ENCODE results near the gene LRBA.

The LRBA gene

DNA sequence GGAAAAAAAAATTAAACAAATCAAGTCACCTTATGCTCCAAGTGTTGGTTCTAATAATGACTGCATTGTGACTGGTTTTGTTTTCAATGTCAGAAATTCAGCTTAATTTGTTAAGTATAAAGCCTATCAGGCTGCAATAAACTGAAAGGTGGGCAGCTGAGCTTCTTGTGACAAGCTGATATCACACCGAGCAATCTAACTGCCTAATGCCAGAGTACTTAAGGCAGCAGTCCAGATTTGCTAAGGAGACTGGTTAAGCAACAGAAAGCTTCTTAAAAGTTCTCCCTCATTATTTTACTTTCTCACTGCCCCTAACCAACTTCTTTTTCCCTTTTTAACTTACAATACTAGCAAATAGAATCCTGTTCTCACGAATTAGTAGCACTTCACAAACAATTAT, 232.2 kb downstream of the LRBA start:
- H3K9ac ChIP-seq (ENCODE audit: low read depth, low read length, poor library complexity): no peak overlapping the region
- no peak overlapping the region for H4K8ac ChIP-seq (ENCODE audit: low read depth, low read length)
- no peak overlapping the region for H3K4me2 ChIP-seq (ENCODE audit: insufficient read depth, low read length, poor library complexity, severe bottlenecking)
- H3K4me1 ChIP-seq (ENCODE audit: control insufficient read depth in 2 of 2, insufficient read depth in 1 of 2, low read depth in 1 of 2, low read length in 2 of 2): no peaks in the 10 kb centered on the region
- no peak overlapping the region for H3K27ac ChIP-seq (replicated peaks; ENCODE audit: low read length)
- H3K27me3 ChIP-seq (ENCODE audit: control insufficient read depth in 3 of 3, insufficient read depth in 3 of 3, low read depth in 1 of 3, low read length in 3 of 3): no peaks in the 10 kb centered on the region
- no peaks in the 10 kb centered on the region for H3K79me1 ChIP-seq (ENCODE audit: low read depth, low read length)
- H2AK5ac ChIP-seq (ENCODE audit: low read depth, low read length): no peak overlapping the region
- H2BK5ac ChIP-seq (ENCODE audit: low read length): no peak overlapping the region
- no peak overlapping the region for H4K91ac ChIP-seq (ENCODE audit: low read depth, low read length, poor library complexity)
- H2BK15ac ChIP-seq (ENCODE audit: low read length): no peak overlapping the region
- no peaks in the 10 kb centered on the region for H3K9me3 ChIP-seq (replicated peaks in 1 of 2; ENCODE audit: control insufficient read depth in 2 of 2, insufficient read depth in 1 of 2, low read depth in 1 of 2, low read length in 2 of 2)
- no peak overlapping the region for H3K23ac ChIP-seq (ENCODE audit: low read depth, low read length, poor library complexity)
- H2BK12ac ChIP-seq (ENCODE audit: low read length): no peak overlapping the region
- H3K14ac ChIP-seq (ENCODE audit: low read length): no peak overlapping the region
- WGBS, 2 donors (ENCODE audit: extremely low coverage in 2 of 2, insufficient read length in 2 of 2, insufficient replicate concordance in 1 of 2): 100% methylated on average over 1 of the region's 2 CpGs
- no peak overlapping the region for H3K4me3 ChIP-seq (ENCODE audit: low read length in 2 of 2)
- DNase-seq (ENCODE audit: low spot score): no peak
- no peak overlapping the region for H3K4ac ChIP-seq (ENCODE audit: low read length)
- H2AFZ ChIP-seq (ENCODE audit: low read length): no peak overlapping the region
- H3K36me3 ChIP-seq (replicated peaks in 1 of 2; ENCODE audit: control insufficient read depth in 2 of 2, insufficient read depth in 2 of 2, low read length in 2 of 2): no peaks in the 10 kb centered on the region
- H2BK120ac ChIP-seq (ENCODE audit: low read depth, low read length): no peak overlapping the region
- no peak overlapping the region for H3K18ac ChIP-seq (ENCODE audit: low read length)

DNA sequence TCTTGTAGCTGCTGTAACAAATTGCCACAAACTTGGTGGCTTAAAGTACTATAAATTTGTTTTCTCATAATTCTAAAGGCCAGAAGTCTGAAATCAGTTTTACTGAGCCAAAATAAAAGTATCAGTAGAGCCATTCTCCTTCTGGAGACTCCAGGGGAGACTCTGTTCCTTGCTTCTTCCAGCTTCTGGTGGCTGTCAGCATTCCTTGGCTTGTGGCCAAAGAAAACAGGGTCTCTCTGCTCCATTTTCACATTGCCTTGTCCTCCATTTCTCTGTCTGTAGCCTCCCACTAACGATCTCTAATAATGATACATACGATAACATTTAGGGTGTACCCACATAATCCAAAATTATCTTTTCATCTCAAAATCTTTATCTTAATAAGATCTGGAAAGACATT, 232.8 kb downstream of the LRBA start:
- Histone ChIP-seq H3K27ac (replicated peaks; ENCODE audit: low read length) (no peak overlapping the region), H4K8ac (ENCODE audit: low read depth, low read length) (no peak overlapping the region), H3K9me3 (replicated peaks in 1 of 2; ENCODE audit: control insufficient read depth in 2 of 2, insufficient read depth in 1 of 2, low read depth in 1 of 2, low read length in 2 of 2) (no peaks in the 10 kb centered on the region), H3K79me1 (ENCODE audit: low read depth, low read length) (no peaks in the 10 kb centered on the region), H3K14ac (ENCODE audit: low read length) (no peak overlapping the region), H3K27me3 (ENCODE audit: control insufficient read depth in 3 of 3, insufficient read depth in 3 of 3, low read depth in 1 of 3, low read length in 3 of 3) (no peaks in the 10 kb centered on the region), H2BK120ac (ENCODE audit: low read depth, low read length) (no peak overlapping the region), H3K18ac (ENCODE audit: low read length) (no peak overlapping the region), H3K23ac (ENCODE audit: low read depth, low read length, poor library complexity) (no peak overlapping the region), H2BK15ac (ENCODE audit: low read length) (no peak overlapping the region), H2AFZ (ENCODE audit: low read length) (no peak overlapping the region), H3K36me3 (replicated peaks in 1 of 2; ENCODE audit: control insufficient read depth in 2 of 2, insufficient read depth in 2 of 2, low read length in 2 of 2) (no peaks in the 10 kb centered on the region), H2BK5ac (ENCODE audit: low read length) (no peak overlapping the region), H2BK12ac (ENCODE audit: low read length) (no peak overlapping the region), H3K4me3 (ENCODE audit: low read length in 2 of 2) (no peak overlapping the region), H4K91ac (ENCODE audit: low read depth, low read length, poor library complexity) (no peak overlapping the region), H3K4me2 (ENCODE audit: insufficient read depth, low read length, poor library complexity, severe bottlenecking) (no peak overlapping the region), H3K4me1 (ENCODE audit: control insufficient read depth in 2 of 2, insufficient read depth in 1 of 2, low read depth in 1 of 2, low read length in 2 of 2) (no peaks in the 10 kb centered on the region), H3K9ac (ENCODE audit: low read depth, low read length, poor library complexity) (no peak overlapping the region), H2AK5ac (ENCODE audit: low read depth, low read length) (no peak overlapping the region), H3K4ac (ENCODE audit: low read length) (no peak overlapping the region)
- no peak for DNase-seq (ENCODE audit: low spot score)
- WGBS, 2 donors (ENCODE audit: extremely low coverage in 2 of 2, insufficient read length in 2 of 2, insufficient replicate concordance in 1 of 2): no CpG with 5 or more reads among the region's 2 CpGs

DNA sequence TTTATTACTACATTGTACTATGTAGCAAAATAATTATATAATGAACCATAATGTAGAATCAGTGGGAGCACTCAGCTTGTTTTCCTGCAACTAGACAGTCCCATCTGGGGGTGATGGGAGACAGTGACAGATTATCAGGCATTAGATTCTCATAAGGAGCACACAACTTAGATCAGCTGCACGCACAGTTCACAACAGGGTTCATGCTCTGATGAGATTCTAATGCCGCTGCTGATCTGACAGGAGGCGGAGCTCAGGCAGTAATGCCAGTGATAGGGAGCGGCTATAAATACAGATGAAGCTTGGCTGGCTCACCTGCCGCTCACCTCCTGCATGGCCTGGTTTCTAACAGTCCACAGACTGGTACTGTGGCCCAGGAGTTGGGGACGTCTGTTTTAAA, 233.9 kb downstream of the LRBA start:
- no peak overlapping the region for H3K18ac ChIP-seq (ENCODE audit: low read length)
- H3K79me1 ChIP-seq (ENCODE audit: low read depth, low read length): no peaks in the 10 kb centered on the region
- H2BK120ac ChIP-seq (ENCODE audit: low read depth, low read length): no peak overlapping the region
- WGBS, 2 donors (ENCODE audit: extremely low coverage in 2 of 2, insufficient read length in 2 of 2, insufficient replicate concordance in 1 of 2): no CpG with 5 or more reads among the region's 6 CpGs
- no peak overlapping the region for H2AK5ac ChIP-seq (ENCODE audit: low read depth, low read length)
- H3K4me2 ChIP-seq (ENCODE audit: insufficient read depth, low read length, poor library complexity, severe bottlenecking): no peak overlapping the region
- no peak overlapping the region for H2BK15ac ChIP-seq (ENCODE audit: low read length)
- DNase-seq (ENCODE audit: low spot score): no peak
- no peak overlapping the region for H3K4me3 ChIP-seq (ENCODE audit: low read length in 2 of 2)
- no peaks in the 10 kb centered on the region for H3K36me3 ChIP-seq (replicated peaks in 1 of 2; ENCODE audit: control insufficient read depth in 2 of 2, insufficient read depth in 2 of 2, low read length in 2 of 2)
- no peak overlapping the region for H3K14ac ChIP-seq (ENCODE audit: low read length)
- no peak overlapping the region for H3K9ac ChIP-seq (ENCODE audit: low read depth, low read length, poor library complexity)
- H3K23ac ChIP-seq (ENCODE audit: low read depth, low read length, poor library complexity): no peak overlapping the region
- no peak overlapping the region for H2BK12ac ChIP-seq (ENCODE audit: low read length)
- H2BK5ac ChIP-seq (ENCODE audit: low read length): no peak overlapping the region
- no peaks in the 10 kb centered on the region for H3K27me3 ChIP-seq (ENCODE audit: control insufficient read depth in 3 of 3, insufficient read depth in 3 of 3, low read depth in 1 of 3, low read length in 3 of 3)
- H4K91ac ChIP-seq (ENCODE audit: low read depth, low read length, poor library complexity): no peak overlapping the region
- no peak overlapping the region for H4K8ac ChIP-seq (ENCODE audit: low read depth, low read length)
- H3K9me3 ChIP-seq (replicated peaks in 1 of 2; ENCODE audit: control insufficient read depth in 2 of 2, insufficient read depth in 1 of 2, low read depth in 1 of 2, low read length in 2 of 2): no peaks in the 10 kb centered on the region
- H2AFZ ChIP-seq (ENCODE audit: low read length): no peak overlapping the region
- H3K4ac ChIP-seq (ENCODE audit: low read length): no peak overlapping the region
- no peaks in the 10 kb centered on the region for H3K4me1 ChIP-seq (ENCODE audit: control insufficient read depth in 2 of 2, insufficient read depth in 1 of 2, low read depth in 1 of 2, low read length in 2 of 2)
- H3K27ac ChIP-seq (replicated peaks; ENCODE audit: low read length): no peak overlapping the region

DNA sequence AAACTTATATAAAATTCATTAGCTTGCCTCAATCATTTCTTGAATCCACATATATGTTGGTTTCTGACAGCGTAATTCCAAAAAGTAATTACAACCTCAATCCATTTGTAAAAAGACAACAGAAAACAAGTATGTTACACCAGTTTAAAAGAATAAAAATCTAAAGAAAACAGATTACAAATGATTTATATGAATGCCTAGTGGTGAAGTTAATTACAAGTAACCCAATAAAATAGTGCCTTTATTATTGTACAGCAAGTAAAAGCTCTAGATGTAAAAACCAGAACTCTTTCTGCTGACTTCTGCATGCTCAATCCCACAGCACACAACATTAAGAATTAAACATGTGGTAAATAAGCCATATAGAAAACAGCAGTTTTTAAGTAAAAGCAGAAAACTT, 235.4 kb downstream of the LRBA start:
- no CpG with 5 or more reads among the region's 1 CpG for WGBS, 2 donors (ENCODE audit: extremely low coverage in 2 of 2, insufficient read length in 2 of 2, insufficient replicate concordance in 1 of 2)
- Histone ChIP-seq H3K27ac (replicated peaks; ENCODE audit: low read length) (no peak overlapping the region), H2AFZ (ENCODE audit: low read length) (no peak overlapping the region), H3K36me3 (replicated peaks in 1 of 2; ENCODE audit: control insufficient read depth in 2 of 2, insufficient read depth in 2 of 2, low read length in 2 of 2) (no peaks in the 10 kb centered on the region), H2AK5ac (ENCODE audit: low read depth, low read length) (no peak overlapping the region), H2BK120ac (ENCODE audit: low read depth, low read length) (no peak overlapping the region), H2BK15ac (ENCODE audit: low read length) (no peak overlapping the region), H2BK12ac (ENCODE audit: low read length) (no peak overlapping the region), H3K79me1 (ENCODE audit: low read depth, low read length) (no peaks in the 10 kb centered on the region), H3K9ac (ENCODE audit: low read depth, low read length, poor library complexity) (no peak overlapping the region), H4K8ac (ENCODE audit: low read depth, low read length) (no peak overlapping the region), H3K23ac (ENCODE audit: low read depth, low read length, poor library complexity) (no peak overlapping the region), H4K91ac (ENCODE audit: low read depth, low read length, poor library complexity) (no peak overlapping the region), H3K4me3 (ENCODE audit: low read length in 2 of 2) (no peak overlapping the region), H3K27me3 (ENCODE audit: control insufficient read depth in 3 of 3, insufficient read depth in 3 of 3, low read depth in 1 of 3, low read length in 3 of 3) (no peaks in the 10 kb centered on the region), H3K4ac (ENCODE audit: low read length) (no peak overlapping the region), H3K9me3 (replicated peaks in 1 of 2; ENCODE audit: control insufficient read depth in 2 of 2, insufficient read depth in 1 of 2, low read depth in 1 of 2, low read length in 2 of 2) (no peaks in the 10 kb centered on the region), H3K18ac (ENCODE audit: low read length) (no peak overlapping the region), H3K4me2 (ENCODE audit: insufficient read depth, low read length, poor library complexity, severe bottlenecking) (no peak overlapping the region), H3K4me1 (ENCODE audit: control insufficient read depth in 2 of 2, insufficient read depth in 1 of 2, low read depth in 1 of 2, low read length in 2 of 2) (no peaks in the 10 kb centered on the region), H3K14ac (ENCODE audit: low read length) (no peak overlapping the region), H2BK5ac (ENCODE audit: low read length) (no peak overlapping the region)
- no peak for DNase-seq (ENCODE audit: low spot score)
